Measurements from ENCODE around the gene DPY19L2.
"Not testable (repeated sequence)": the region's sequence is repeated elsewhere in the genome, so short reads cannot be mapped to it uniquely, and the experiment has no call there.

DPY19L2 gene

GRCh38 chr12:63663005-63663404 is 5.3 kb downstream of the DPY19L2 start:
- not testable (repeated sequence) for H3K4me3 ChIP-seq (ENCODE audit: low read length in 2 of 2); H3K36me3 ChIP-seq (ENCODE audit: control insufficient read depth in 2 of 2, insufficient read depth in 2 of 2, low read length in 2 of 2); H3K9me3 ChIP-seq (ENCODE audit: control insufficient read depth in 2 of 2, low read length in 2 of 2); H3K9ac ChIP-seq (ENCODE audit: low read depth in 1 of 2, low read length in 2 of 2); H3K27me3 ChIP-seq (ENCODE audit: control insufficient read depth in 2 of 2, insufficient read depth in 2 of 2, low read length in 2 of 2); H3K27ac ChIP-seq (ENCODE audit: low read depth in 2 of 2, low read length in 2 of 2); H3K4me1 ChIP-seq (ENCODE audit: control insufficient read depth in 2 of 2, insufficient read depth in 2 of 2, low read length in 2 of 2)

- not testable (repeated sequence) for H3K4me1 ChIP-seq (ENCODE audit: control insufficient read depth in 2 of 2, insufficient read depth in 2 of 2, low read length in 2 of 2); H3K36me3 ChIP-seq (ENCODE audit: control insufficient read depth in 2 of 2, insufficient read depth in 2 of 2, low read length in 2 of 2); H3K4me3 ChIP-seq (ENCODE audit: low read length in 2 of 2); H3K27me3 ChIP-seq (ENCODE audit: control insufficient read depth in 2 of 2, insufficient read depth in 2 of 2, low read length in 2 of 2); H3K27ac ChIP-seq (ENCODE audit: low read depth in 2 of 2, low read length in 2 of 2); H3K9me3 ChIP-seq (ENCODE audit: control insufficient read depth in 2 of 2, low read length in 2 of 2); H3K9ac ChIP-seq (ENCODE audit: low read depth in 1 of 2, low read length in 2 of 2)
Measured at GRCh38 chr12:63658501-63658900, 9.8 kb downstream of the DPY19L2 start.

- not testable (repeated sequence) for H3K27ac ChIP-seq (ENCODE audit: low read depth in 2 of 2, low read length in 2 of 2); H3K9ac ChIP-seq (ENCODE audit: low read depth in 1 of 2, low read length in 2 of 2); H3K36me3 ChIP-seq (ENCODE audit: control insufficient read depth in 2 of 2, insufficient read depth in 2 of 2, low read length in 2 of 2); H3K4me1 ChIP-seq (ENCODE audit: control insufficient read depth in 2 of 2, insufficient read depth in 2 of 2, low read length in 2 of 2); H3K27me3 ChIP-seq (ENCODE audit: control insufficient read depth in 2 of 2, insufficient read depth in 2 of 2, low read length in 2 of 2); H3K9me3 ChIP-seq (ENCODE audit: control insufficient read depth in 2 of 2, low read length in 2 of 2); H3K4me3 ChIP-seq (ENCODE audit: low read length in 2 of 2)
Measured at GRCh38 chr12:63656407-63656806, 11.9 kb downstream of the DPY19L2 start.

- not testable (repeated sequence) for H3K4me3 ChIP-seq (ENCODE audit: low read length in 2 of 2); H3K9me3 ChIP-seq (ENCODE audit: control insufficient read depth in 2 of 2, low read length in 2 of 2); H3K27ac ChIP-seq (ENCODE audit: low read depth in 2 of 2, low read length in 2 of 2); H3K36me3 ChIP-seq (ENCODE audit: control insufficient read depth in 2 of 2, insufficient read depth in 2 of 2, low read length in 2 of 2); H3K27me3 ChIP-seq (ENCODE audit: control insufficient read depth in 2 of 2, insufficient read depth in 2 of 2, low read length in 2 of 2); H3K4me1 ChIP-seq (ENCODE audit: control insufficient read depth in 2 of 2, insufficient read depth in 2 of 2, low read length in 2 of 2); H3K9ac ChIP-seq (ENCODE audit: low read depth in 1 of 2, low read length in 2 of 2)
Measured at GRCh38 chr12:63655543-63656257, 12.6 kb downstream of the DPY19L2 start.

- not testable (repeated sequence) for H3K27me3 ChIP-seq (ENCODE audit: control insufficient read depth in 2 of 2, insufficient read depth in 2 of 2, low read length in 2 of 2); H3K9me3 ChIP-seq (ENCODE audit: control insufficient read depth in 2 of 2, low read length in 2 of 2); H3K4me3 ChIP-seq (ENCODE audit: low read length in 2 of 2); H3K4me1 ChIP-seq (ENCODE audit: control insufficient read depth in 2 of 2, insufficient read depth in 2 of 2, low read length in 2 of 2); H3K27ac ChIP-seq (ENCODE audit: low read depth in 2 of 2, low read length in 2 of 2); H3K36me3 ChIP-seq (ENCODE audit: control insufficient read depth in 2 of 2, insufficient read depth in 2 of 2, low read length in 2 of 2); H3K9ac ChIP-seq (ENCODE audit: low read depth in 1 of 2, low read length in 2 of 2)
Measured at GRCh38 chr12:63654481-63654880, 13.8 kb downstream of the DPY19L2 start.

GRCh38 chr12:63649517-63649916 is 18.8 kb downstream of the DPY19L2 start:
- not testable (repeated sequence) for H3K36me3 ChIP-seq (ENCODE audit: control insufficient read depth in 2 of 2, insufficient read depth in 2 of 2, low read length in 2 of 2); H3K27me3 ChIP-seq (ENCODE audit: control insufficient read depth in 2 of 2, insufficient read depth in 2 of 2, low read length in 2 of 2)

DNA sequence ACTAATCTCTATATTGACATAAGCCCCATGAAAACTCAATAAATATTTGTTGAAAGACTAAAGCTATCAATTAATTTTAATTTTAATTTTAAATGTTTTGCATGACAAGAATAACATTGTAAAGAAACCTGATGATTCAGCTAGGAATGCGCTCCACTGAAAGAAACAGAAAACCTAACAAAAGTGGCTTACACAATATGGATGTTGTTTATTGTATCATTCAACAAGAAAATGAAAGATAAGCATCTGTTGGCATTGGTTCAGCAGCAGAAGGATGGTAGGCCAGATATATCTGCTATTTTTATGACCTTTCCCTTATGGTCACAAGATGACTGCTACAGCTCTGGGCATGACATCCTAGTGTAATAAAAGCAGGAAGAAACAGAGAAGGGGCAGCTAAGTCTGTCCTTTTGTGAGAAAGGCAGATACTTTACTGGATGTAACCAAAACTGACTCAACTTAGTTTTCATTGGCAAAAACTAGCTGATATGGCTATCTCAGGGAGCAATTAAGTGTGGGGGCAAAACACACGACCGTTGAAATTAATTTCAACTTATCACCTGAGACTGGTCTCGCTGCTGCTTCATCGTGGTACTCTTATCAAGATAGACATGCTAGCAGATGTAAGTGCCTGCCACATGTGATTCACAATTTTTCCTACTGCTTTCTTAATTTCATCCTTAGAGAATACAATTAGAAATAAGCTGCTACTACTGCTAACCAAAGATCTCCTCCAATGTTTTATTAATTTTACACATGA is 24.7 kb downstream of the DPY19L2 start:
- H3K27me3 ChIP-seq (ENCODE audit: control insufficient read depth in 2 of 2, insufficient read depth in 2 of 2, low read length in 2 of 2); H3K36me3 ChIP-seq (ENCODE audit: control insufficient read depth in 2 of 2, insufficient read depth in 2 of 2, low read length in 2 of 2); H3K4me1 ChIP-seq (ENCODE audit: control insufficient read depth in 2 of 2, insufficient read depth in 2 of 2, low read length in 2 of 2); H3K9me3 ChIP-seq (ENCODE audit: control insufficient read depth in 2 of 2, low read length in 2 of 2); H3K9ac ChIP-seq (ENCODE audit: low read depth in 1 of 2, low read length in 2 of 2); H3K27ac ChIP-seq (ENCODE audit: low read depth in 2 of 2, low read length in 2 of 2); H3K4me3 ChIP-seq (ENCODE audit: low read length in 2 of 2): not testable (repeated sequence)

More at GRCh38 chr12:63649517-63649916, 18.8 kb downstream of the DPY19L2 start:
- H3K4me3 ChIP-seq (ENCODE audit: low read length in 2 of 2); H3K27ac ChIP-seq (ENCODE audit: low read depth in 2 of 2, low read length in 2 of 2); H3K4me1 ChIP-seq (ENCODE audit: control insufficient read depth in 2 of 2, insufficient read depth in 2 of 2, low read length in 2 of 2); H3K9me3 ChIP-seq (ENCODE audit: control insufficient read depth in 2 of 2, low read length in 2 of 2); H3K9ac ChIP-seq (ENCODE audit: low read depth in 1 of 2, low read length in 2 of 2): not testable (repeated sequence)

GRCh38 chr12:63624258-63624657 is 44.0 kb downstream of the DPY19L2 start:
- not testable (repeated sequence) for H3K36me3 ChIP-seq (ENCODE audit: control insufficient read depth in 2 of 2, insufficient read depth in 2 of 2, low read length in 2 of 2); H3K4me1 ChIP-seq (ENCODE audit: control insufficient read depth in 2 of 2, insufficient read depth in 2 of 2, low read length in 2 of 2); H3K27me3 ChIP-seq (ENCODE audit: control insufficient read depth in 2 of 2, insufficient read depth in 2 of 2, low read length in 2 of 2); H3K9ac ChIP-seq (ENCODE audit: low read depth in 1 of 2, low read length in 2 of 2); H3K4me3 ChIP-seq (ENCODE audit: low read length in 2 of 2); H3K9me3 ChIP-seq (ENCODE audit: control insufficient read depth in 2 of 2, low read length in 2 of 2); H3K27ac ChIP-seq (ENCODE audit: low read depth in 2 of 2, low read length in 2 of 2)

GRCh38 chr12:63615544-63615943 is 52.7 kb downstream of the DPY19L2 start:
- not testable (repeated sequence) for H3K9ac ChIP-seq (ENCODE audit: low read depth in 1 of 2, low read length in 2 of 2); H3K36me3 ChIP-seq (ENCODE audit: control insufficient read depth in 2 of 2, insufficient read depth in 2 of 2, low read length in 2 of 2); H3K27me3 ChIP-seq (ENCODE audit: control insufficient read depth in 2 of 2, insufficient read depth in 2 of 2, low read length in 2 of 2); H3K9me3 ChIP-seq (ENCODE audit: control insufficient read depth in 2 of 2, low read length in 2 of 2); H3K4me1 ChIP-seq (ENCODE audit: control insufficient read depth in 2 of 2, insufficient read depth in 2 of 2, low read length in 2 of 2); H3K27ac ChIP-seq (ENCODE audit: low read depth in 2 of 2, low read length in 2 of 2); H3K4me3 ChIP-seq (ENCODE audit: low read length in 2 of 2)

GRCh38 chr12:63611285-63611684 is 57.0 kb downstream of the DPY19L2 start:
- H3K4me3 ChIP-seq (ENCODE audit: low read length in 2 of 2); H3K9ac ChIP-seq (ENCODE audit: low read depth in 1 of 2, low read length in 2 of 2); H3K36me3 ChIP-seq (ENCODE audit: control insufficient read depth in 2 of 2, insufficient read depth in 2 of 2, low read length in 2 of 2); H3K27me3 ChIP-seq (ENCODE audit: control insufficient read depth in 2 of 2, insufficient read depth in 2 of 2, low read length in 2 of 2); H3K4me1 ChIP-seq (ENCODE audit: control insufficient read depth in 2 of 2, insufficient read depth in 2 of 2, low read length in 2 of 2); H3K27ac ChIP-seq (ENCODE audit: low read depth in 2 of 2, low read length in 2 of 2); H3K9me3 ChIP-seq (ENCODE audit: control insufficient read depth in 2 of 2, low read length in 2 of 2): not testable (repeated sequence)

Data from mucosa of rectum (tissue), 2 donors.